Measurements from ENCODE around the gene LTB.

LTB gene

DNA sequence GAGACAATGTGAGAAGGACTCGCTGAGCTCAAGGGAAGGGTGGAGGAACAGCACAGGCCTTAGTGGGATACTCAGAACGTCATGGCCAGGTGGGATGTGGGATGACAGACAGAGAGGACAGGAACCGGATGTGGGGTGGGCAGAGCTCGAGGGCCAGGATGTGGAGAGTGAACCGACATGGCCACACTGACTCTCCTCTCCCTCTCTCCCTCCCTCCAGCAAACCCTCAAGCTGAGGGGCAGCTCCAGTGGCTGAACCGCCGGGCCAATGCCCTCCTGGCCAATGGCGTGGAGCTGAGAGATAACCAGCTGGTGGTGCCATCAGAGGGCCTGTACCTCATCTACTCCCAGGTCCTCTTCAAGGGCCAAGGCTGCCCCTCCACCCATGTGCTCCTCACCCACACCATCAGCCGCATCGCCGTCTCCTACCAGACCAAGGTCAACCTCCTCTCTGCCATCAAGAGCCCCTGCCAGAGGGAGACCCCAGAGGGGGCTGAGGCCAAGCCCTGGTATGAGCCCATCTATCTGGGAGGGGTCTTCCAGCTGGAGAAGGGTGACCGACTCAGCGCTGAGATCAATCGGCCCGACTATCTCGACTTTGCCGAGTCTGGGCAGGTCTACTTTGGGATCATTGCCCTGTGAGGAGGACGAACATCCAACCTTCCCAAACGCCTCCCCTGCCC lies 5.2 kb downstream of the LTB start:
- Histone ChIP-seq H3K27me3 (ENCODE audit: insufficient read depth, low read length) (peaks cover 26% of the 10 kb centered on the region), H3K4me3 (ENCODE audit: low read length) (no peak overlapping the region), H3K36me3 (ENCODE audit: insufficient read depth, low read length) (no peaks in the 10 kb centered on the region), H3K4me1 (ENCODE audit: insufficient read depth, low read length) (no peaks in the 10 kb centered on the region), H3K9me3 (ENCODE audit: low read length) (no peaks in the 10 kb centered on the region), H2AFZ (ENCODE audit: low read depth, low read length) (no peak overlapping the region)

DNA sequence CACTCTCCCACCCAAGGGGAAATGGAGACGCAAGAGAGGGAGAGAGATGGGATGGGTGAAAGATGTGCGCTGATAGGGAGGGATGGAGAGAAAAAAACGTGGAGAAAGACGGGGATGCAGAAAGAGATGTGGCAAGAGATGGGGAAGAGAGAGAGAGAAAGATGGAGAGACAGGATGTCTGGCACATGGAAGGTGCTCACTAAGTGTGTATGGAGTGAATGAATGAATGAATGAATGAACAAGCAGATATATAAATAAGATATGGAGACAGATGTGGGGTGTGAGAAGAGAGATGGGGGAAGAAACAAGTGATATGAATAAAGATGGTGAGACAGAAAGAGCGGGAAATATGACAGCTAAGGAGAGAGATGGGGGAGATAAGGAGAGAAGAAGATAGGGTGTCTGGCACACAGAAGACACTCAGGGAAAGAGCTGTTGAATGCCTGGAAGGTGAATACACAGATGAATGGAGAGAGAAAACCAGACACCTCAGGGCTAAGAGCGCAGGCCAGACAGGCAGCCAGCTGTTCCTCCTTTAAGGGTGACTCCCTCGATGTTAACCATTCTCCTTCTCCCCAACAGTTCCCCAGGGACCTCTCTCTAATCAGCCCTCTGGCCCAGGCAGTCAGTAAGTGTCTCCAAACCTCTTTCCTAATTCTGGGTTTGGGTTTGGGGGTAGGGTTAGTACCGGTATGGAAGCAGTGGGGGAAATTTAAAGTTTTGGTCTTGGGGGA lies 6.1 kb downstream of the LTB start:
- H3K27me3 ChIP-seq (ENCODE audit: insufficient read depth, low read length): peaks cover 30% of the 10 kb centered on the region
- H2AFZ ChIP-seq (ENCODE audit: low read depth, low read length): no peak overlapping the region
- H3K4me3 ChIP-seq (ENCODE audit: low read length): no peak overlapping the region

DNA sequence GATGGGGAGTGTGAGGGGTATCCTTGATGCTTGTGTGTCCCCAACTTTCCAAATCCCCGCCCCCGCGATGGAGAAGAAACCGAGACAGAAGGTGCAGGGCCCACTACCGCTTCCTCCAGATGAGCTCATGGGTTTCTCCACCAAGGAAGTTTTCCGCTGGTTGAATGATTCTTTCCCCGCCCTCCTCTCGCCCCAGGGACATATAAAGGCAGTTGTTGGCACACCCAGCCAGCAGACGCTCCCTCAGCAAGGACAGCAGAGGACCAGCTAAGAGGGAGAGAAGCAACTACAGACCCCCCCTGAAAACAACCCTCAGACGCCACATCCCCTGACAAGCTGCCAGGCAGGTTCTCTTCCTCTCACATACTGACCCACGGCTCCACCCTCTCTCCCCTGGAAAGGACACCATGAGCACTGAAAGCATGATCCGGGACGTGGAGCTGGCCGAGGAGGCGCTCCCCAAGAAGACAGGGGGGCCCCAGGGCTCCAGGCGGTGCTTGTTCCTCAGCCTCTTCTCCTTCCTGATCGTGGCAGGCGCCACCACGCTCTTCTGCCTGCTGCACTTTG lies 6.8 kb downstream of the LTB start, which contains the start of gene TNF:
TNF (plus strand) TSS at position 231 of the 567 bp plus-strand sequence; CDS start at position 408, 177 bp downstream.
- Histone ChIP-seq H3K36me3 (ENCODE audit: insufficient read depth, low read length) (no peaks in the 10 kb centered on the region), H2AFZ (ENCODE audit: low read depth, low read length) (no peak within 1 kb of the TSS), H3K4me1 (ENCODE audit: insufficient read depth, low read length) (no peaks in the 10 kb centered on the region), H3K27me3 (ENCODE audit: insufficient read depth, low read length) (peaks cover 30% of the 10 kb centered on the region), H3K4me3 (ENCODE audit: low read length) (no peak within 1 kb of the TSS), H3K9me3 (ENCODE audit: low read length) (no peaks in the 10 kb centered on the region)

More for the DNA sequence above, 6.1 kb downstream of the LTB start:
- no peaks in the 10 kb centered on the region for H3K4me1 ChIP-seq (ENCODE audit: insufficient read depth, low read length)
- H3K9me3 ChIP-seq (ENCODE audit: low read length): no peaks in the 10 kb centered on the region
- H3K36me3 ChIP-seq (ENCODE audit: insufficient read depth, low read length): no peaks in the 10 kb centered on the region

DNA sequence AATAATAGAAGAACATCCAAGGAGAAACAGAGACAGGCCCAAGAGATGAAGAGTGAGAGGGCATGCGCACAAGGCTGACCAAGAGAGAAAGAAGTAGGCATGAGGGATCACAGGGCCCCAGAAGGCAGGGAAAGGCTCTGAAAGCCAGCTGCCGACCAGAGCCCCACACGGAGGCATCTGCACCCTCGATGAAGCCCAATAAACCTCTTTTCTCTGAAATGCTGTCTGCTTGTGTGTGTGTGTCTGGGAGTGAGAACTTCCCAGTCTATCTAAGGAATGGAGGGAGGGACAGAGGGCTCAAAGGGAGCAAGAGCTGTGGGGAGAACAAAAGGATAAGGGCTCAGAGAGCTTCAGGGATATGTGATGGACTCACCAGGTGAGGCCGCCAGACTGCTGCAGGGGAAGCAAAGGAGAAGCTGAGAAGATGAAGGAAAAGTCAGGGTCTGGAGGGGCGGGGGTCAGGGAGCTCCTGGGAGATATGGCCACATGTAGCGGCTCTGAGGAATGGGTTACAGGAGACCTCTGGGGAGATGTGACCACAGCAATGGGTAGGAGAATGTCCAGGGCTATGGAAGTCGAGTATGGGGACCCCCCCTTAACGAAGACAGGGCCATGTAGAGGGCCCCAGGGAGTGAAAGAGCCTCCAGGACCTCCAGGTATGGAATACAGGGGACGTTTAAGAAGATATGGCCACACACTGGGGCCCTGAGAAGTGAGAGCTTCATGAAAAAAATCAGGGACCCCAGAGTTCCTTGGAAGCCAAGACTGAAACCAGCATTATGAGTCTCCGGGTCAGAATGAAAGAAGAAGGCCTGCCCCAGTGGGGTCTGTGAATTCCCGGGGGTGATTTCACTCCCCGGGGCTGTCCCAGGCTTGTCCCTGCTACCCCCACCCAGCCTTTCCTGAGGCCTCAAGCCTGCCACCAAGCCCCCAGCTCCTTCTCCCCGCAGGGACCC lies 7.8 kb downstream of the LTB start:
- peaks cover 26% of the 10 kb centered on the region for H3K27me3 ChIP-seq (ENCODE audit: insufficient read depth, low read length)
- H3K9me3 ChIP-seq (ENCODE audit: low read length): no peaks in the 10 kb centered on the region
- no peak overlapping the region for H3K4me3 ChIP-seq (ENCODE audit: low read length)
- no peaks in the 10 kb centered on the region for H3K4me1 ChIP-seq (ENCODE audit: insufficient read depth, low read length)
- H3K36me3 ChIP-seq (ENCODE audit: insufficient read depth, low read length): no peaks in the 10 kb centered on the region
- no peak overlapping the region for H2AFZ ChIP-seq (ENCODE audit: low read depth, low read length)

DNA sequence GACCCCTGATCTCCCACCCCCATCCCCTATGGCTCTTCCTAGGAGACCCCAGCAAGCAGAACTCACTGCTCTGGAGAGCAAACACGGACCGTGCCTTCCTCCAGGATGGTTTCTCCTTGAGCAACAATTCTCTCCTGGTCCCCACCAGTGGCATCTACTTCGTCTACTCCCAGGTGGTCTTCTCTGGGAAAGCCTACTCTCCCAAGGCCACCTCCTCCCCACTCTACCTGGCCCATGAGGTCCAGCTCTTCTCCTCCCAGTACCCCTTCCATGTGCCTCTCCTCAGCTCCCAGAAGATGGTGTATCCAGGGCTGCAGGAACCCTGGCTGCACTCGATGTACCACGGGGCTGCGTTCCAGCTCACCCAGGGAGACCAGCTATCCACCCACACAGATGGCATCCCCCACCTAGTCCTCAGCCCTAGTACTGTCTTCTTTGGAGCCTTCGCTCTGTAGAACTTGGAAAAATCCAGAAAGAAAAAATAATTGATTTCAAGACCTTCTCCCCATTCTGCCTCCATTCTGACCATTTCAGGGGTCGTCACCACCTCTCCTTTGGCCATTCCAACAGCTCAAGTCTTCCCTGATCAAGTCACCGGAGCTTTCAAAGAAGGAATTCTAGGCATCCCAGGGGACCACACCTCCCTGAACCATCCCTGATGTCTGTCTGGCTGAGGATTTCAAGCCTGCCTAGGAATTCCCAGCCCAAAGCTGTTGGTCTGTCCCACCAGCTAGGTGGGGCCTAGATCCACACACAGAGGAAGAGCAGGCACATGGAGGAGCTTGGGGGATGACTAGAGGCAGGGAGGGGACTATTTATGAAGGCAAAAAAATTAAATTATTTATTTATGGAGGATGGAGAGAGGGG lies 8.8 kb downstream of the LTB start:
- Histone ChIP-seq H3K27me3 (ENCODE audit: insufficient read depth, low read length) (peaks cover 22% of the 10 kb centered on the region), H2AFZ (ENCODE audit: low read depth, low read length) (no peak overlapping the region), H3K36me3 (ENCODE audit: insufficient read depth, low read length) (no peaks in the 10 kb centered on the region), H3K4me1 (ENCODE audit: insufficient read depth, low read length) (no peaks in the 10 kb centered on the region), H3K9me3 (ENCODE audit: low read length) (no peaks in the 10 kb centered on the region), H3K4me3 (ENCODE audit: low read length) (no peak overlapping the region)

DNA sequence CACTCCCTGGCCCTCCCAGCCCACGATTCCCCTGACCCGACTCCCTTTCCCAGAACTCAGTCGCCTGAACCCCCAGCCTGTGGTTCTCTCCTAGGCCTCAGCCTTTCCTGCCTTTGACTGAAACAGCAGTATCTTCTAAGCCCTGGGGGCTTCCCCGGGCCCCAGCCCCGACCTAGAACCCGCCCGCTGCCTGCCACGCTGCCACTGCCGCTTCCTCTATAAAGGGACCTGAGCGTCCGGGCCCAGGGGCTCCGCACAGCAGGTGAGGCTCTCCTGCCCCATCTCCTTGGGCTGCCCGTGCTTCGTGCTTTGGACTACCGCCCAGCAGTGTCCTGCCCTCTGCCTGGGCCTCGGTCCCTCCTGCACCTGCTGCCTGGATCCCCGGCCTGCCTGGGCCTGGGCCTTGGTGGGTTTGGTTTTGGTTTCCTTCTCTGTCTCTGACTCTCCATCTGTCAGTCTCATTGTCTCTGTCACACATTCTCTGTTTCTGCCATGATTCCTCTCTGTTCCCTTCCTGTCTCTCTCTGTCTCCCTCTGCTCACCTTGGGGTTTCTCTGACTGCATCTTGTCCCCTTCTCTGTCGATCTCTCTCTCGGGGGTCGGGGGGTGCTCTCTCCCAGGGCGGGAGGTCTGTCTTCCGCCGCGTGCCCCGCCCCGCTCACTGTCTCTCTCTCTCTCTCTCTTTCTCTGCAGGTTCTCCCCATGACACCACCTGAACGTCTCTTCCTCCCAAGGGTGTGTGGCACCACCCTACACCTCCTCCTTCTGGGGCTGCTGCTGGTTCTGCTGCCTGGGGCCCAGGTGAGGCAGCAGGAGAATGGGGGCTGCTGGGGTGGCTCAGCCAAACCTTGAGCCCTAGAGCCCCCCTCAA lies 9.9 kb downstream of the LTB start, which contains the start of gene LTA:
LTA (plus strand) TSS at position 249 of the 871 bp plus-strand sequence; CDS start at position 703, 454 bp downstream.
- Histone ChIP-seq H2AFZ (ENCODE audit: low read depth, low read length) (no peak within 1 kb of the TSS), H3K36me3 (ENCODE audit: insufficient read depth, low read length) (no peaks in the 10 kb centered on the region), H3K9me3 (ENCODE audit: low read length) (no peaks in the 10 kb centered on the region), H3K27me3 (ENCODE audit: insufficient read depth, low read length) (peaks cover 18% of the 10 kb centered on the region), H3K4me1 (ENCODE audit: insufficient read depth, low read length) (peaks cover 9% of the 10 kb centered on the region), H3K4me3 (ENCODE audit: low read length) (no peak within 1 kb of the TSS)

DNA sequence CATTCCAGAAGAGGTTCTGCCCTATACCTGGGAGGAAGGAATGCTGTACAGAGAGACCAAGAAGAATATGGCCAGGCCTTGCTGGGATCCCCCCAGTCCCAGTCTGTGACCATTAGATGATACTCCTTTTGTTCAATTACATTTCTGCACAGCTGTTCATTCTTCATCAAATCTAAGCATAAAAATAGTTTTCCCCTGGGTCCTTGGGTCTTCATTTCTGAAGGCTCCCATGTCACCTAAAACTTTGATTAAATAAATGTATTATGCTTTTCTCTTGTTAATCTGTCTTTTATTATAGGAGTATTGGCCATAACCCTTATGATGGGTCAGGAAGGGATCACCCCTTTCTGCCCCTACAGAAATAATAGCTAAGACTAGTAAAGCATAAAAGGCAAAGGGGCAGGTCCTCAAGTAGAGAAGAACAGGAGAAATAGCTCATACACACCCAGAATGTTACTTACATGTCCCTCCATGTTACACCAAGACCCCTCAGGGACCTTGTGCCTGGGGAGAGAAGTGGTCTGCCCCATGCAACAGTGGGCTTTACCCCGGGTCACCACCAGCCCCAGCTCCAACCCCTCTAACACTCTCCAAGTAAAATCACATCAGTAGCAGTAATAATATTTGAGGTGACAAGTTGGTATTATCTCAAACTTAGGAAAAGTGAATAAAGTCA lies 12.2 kb downstream of the LTB start:
- no peak overlapping the region for H3K4me3 ChIP-seq (ENCODE audit: low read length)
- H3K9me3 ChIP-seq (ENCODE audit: low read length): no peaks in the 10 kb centered on the region
- peaks cover 11% of the 10 kb centered on the region for H3K27me3 ChIP-seq (ENCODE audit: insufficient read depth, low read length)
- H3K4me1 ChIP-seq (ENCODE audit: insufficient read depth, low read length): peaks cover 9% of the 10 kb centered on the region
- no peak overlapping the region for H2AFZ ChIP-seq (ENCODE audit: low read depth, low read length)
- no peaks in the 10 kb centered on the region for H3K36me3 ChIP-seq (ENCODE audit: insufficient read depth, low read length)

DNA sequence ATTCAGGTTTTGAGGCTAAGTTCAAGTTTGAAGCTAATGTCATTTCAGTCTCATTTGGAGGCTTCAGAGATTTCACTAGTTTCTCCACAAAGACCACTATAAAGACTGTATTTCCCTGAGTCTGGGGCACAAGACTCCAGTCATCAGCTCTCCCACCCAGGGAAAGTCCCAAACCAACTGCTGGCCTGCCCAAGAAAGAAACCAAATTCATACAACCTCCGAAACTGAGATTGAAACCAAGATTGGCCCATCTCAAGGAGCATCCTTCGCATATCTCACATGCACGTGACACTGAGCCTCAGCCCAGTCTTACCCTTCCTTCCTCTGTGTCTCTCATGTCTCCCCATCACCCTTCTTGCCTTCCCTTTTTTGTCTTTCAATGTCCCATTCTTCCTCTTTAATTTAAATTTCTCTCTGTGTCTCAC lies 13.7 kb downstream of the LTB start:
- Histone ChIP-seq H2AFZ (ENCODE audit: low read depth, low read length) (no peak overlapping the region), H3K9me3 (ENCODE audit: low read length) (no peaks in the 10 kb centered on the region), H3K4me3 (ENCODE audit: low read length) (no peak overlapping the region), H3K4me1 (ENCODE audit: insufficient read depth, low read length) (peaks cover 9% of the 10 kb centered on the region), H3K27me3 (ENCODE audit: insufficient read depth, low read length) (peaks cover 11% of the 10 kb centered on the region), H3K36me3 (ENCODE audit: insufficient read depth, low read length) (no peaks in the 10 kb centered on the region)

DNA sequence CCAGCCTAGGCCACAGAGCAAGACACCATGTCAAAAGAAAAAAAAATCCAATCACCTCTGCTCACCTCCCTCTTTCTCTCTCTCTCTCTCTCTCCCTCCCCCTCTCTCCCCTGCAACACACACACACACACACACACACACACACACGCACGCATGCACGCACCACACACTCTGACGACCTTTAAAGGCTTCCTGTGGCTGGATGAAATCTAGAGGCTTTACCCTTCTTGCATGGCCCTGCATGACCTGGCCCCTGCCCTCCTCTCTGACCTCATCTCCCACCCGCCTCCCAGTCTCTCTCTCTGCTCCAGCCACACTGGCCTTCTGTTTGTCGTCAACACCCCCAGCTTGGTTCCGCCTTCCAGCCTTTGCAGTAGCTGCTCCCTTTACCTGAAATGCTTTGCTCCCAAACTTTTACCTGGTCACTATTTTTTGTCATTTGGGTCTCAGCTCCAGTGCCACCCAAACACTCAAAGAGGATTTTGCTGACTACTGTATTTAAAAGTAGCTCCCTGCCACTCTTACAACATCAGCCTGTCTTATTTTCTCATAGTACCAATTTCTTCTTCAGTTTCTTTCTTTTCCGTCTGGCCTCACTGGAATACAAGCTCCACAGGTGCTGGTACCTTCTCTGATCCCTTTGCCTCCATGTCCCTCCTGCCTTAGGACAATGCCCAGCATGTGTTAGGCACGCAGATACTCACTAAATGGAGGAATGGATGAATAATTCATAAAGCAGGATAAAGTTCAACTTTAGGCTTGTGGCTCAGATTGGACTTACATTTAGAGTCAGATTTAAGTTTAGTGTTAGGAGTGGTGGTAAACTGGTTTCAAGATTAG lies 14.5 kb downstream of the LTB start:
- Histone ChIP-seq H3K27me3 (ENCODE audit: insufficient read depth, low read length) (peaks cover 9% of the 10 kb centered on the region), H2AFZ (ENCODE audit: low read depth, low read length) (no peak overlapping the region), H3K4me1 (ENCODE audit: insufficient read depth, low read length) (peaks cover 9% of the 10 kb centered on the region), H3K4me3 (ENCODE audit: low read length) (no peak overlapping the region), H3K36me3 (ENCODE audit: insufficient read depth, low read length) (no peaks in the 10 kb centered on the region), H3K9me3 (ENCODE audit: low read length) (no peaks in the 10 kb centered on the region)

DNA sequence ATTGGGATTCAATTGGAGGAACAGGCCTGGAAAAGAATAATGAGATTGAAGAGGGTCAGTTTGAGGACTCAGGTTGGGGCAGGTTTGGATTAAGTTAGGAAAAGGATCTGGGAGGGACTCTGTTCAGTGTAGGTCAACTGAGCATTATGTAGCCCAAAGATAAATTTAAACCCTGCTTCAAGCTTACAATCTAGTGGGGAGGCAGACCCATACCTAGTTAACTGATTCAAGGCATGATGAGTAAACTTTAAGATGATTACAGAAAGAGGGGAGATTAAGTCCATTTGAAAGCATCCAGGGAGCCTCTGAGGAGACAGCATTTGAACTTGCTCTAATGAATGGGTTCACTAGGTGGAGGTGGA lies 21.5 kb downstream of the LTB start:
- Histone ChIP-seq H3K36me3 (ENCODE audit: insufficient read depth, low read length) (peaks cover 48% of the 10 kb centered on the region), H3K27me3 (ENCODE audit: insufficient read depth, low read length) (no peaks in the 10 kb centered on the region), H3K4me3 (ENCODE audit: low read length) (no peak overlapping the region), H3K4me1 (ENCODE audit: insufficient read depth, low read length) (no peaks in the 10 kb centered on the region), H2AFZ (ENCODE audit: low read depth, low read length) (no peak overlapping the region), H3K9me3 (ENCODE audit: low read length) (no peaks in the 10 kb centered on the region)
